Esophagus muscularis mucosa (tissue), 3 donors: ENCODE measurements around the gene TNS1.

Source experiments
- CTCF ChIP-seq, 3 experiments: fragments of 200-600 bp in 2 of 3; fragments of 450-650 bp in 1 of 3; sonication (generic) in 2 of 3; IDR thresholded peaks; one replicate each; pipeline ENCODE4 v1.5.1; 2017 to 2019; ENCODE audit warnings: antibody characterized with exemption in 3 of 3, mild to moderate bottlenecking in 2 of 3, moderate library complexity in 1 of 3
- POLR2A ChIP-seq: fragments of 450-650 bp; IDR thresholded peaks from one replicate; pipeline ENCODE4 v1.6.1; 2017; ENCODE audit warnings: antibody characterized with exemption, moderate library complexity, mild to moderate bottlenecking, low read depth
- POLR2AphosphoS5 ChIP-seq, 2 donors: sonication (generic); formaldehyde crosslinking; IDR thresholded peaks; one replicate each; pipeline ENCODE4 v1.6.1; 2017; ENCODE audit warnings: antibody characterized with exemption in 2 of 2

DNA sequence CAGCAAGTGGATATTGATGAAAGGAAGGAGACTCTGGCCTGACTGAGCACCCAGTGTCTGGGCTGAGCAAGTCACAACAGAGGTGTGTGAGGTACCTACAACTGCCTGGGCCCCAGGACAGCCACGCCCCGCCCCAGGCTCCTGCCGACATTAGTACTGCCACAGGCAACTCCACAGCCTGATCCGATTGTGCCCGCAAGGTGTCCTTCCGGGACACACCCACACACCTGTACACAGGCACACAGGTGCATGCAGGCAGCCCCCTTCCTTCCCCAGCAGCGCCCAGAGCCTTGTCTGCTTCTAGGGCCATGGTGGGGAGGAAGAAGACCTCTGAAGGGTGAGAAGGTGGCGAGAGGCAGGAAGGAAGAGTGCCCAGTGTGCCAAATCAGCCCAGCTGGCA is 83.6 kb downstream of the TNS1 start:
- TF ChIP-seq POLR2AphosphoS5 (IDR thresholded peaks at IDR 0.05) = no peak
- no peak for TF ChIP-seq CTCF (IDR thresholded peaks at IDR 0.05)
- no peak for TF ChIP-seq POLR2A
